CMK (cell line): ENCODE measurements around the gene CNFN.

Source experiments
- DNase-seq: peaks from one replicate; pipeline ENCODE4 v3.0.0-alpha.2; 2010; ENCODE audit warnings: low read depth

The CNFN gene, protein sequence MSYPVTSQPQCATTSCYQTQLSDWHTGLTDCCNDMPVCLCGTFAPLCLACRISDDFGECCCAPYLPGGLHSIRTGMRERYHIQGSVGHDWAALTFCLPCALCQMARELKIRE

DNA sequence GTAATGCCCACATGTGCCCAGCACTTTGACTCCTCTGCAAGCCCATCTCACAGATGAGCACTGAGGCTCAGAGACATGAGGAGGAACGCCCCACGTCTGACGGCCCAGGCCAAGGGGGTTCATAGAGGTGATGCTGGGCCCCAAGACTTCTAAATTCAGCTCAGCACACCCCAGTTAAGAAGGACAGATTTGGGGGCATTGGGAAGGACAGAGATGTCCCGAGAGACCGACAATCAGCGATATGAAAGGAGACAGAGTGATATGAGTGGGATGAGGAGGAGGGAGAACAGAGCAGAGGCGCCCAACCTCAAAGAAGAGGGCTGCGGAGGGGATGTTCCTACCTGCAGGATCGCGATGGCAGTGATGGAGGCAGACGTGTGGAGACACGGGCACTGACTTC is at the start of gene CNFN:
Gene CNFN (minus strand): TSS at position 399 of the 400 bp plus-strand sequence. CDS start 1,260 bp downstream, outside the sequence.
- DNase-seq = no peak

DNA sequence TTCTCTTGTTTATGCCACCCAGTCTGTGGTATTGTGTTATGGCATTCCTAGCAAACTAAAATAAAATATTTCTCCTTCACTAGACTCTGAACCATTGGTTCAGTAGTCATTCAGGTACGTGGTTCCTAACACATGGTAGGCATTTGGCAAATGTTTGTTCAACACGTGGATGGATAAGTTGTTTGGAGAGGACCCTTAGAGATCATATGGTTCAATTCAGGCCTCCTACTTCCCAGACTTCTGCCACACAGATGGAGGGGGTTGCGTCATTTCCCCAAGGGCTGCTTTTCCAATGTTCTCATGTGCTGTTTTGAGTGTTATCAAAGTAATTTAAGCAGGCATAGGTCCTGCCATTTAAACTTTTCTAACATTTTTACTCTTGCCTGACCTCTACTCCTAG is 45.9 kb upstream of the CNFN start:
- no peak for DNase-seq

DNA sequence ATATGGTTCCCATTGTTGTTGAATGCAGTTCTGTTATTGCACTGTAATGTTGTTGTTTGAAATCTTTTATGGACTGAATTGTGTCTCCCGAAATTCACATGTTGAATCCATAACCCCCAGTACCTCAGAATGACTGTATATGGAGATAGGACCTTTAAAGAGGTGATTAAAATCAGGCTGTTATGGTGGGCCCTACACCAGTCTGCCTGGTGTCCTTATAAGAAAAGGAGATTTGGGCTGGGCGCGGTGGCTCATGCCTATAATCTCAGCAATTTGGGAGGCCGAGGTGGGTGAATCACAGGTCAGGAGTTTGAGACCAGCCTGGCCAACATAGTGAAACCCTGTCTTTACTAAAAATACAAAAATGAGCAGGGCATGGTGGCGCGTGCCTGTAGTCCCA is 45.2 kb upstream of the CNFN start:
- no peak for DNase-seq

DNA sequence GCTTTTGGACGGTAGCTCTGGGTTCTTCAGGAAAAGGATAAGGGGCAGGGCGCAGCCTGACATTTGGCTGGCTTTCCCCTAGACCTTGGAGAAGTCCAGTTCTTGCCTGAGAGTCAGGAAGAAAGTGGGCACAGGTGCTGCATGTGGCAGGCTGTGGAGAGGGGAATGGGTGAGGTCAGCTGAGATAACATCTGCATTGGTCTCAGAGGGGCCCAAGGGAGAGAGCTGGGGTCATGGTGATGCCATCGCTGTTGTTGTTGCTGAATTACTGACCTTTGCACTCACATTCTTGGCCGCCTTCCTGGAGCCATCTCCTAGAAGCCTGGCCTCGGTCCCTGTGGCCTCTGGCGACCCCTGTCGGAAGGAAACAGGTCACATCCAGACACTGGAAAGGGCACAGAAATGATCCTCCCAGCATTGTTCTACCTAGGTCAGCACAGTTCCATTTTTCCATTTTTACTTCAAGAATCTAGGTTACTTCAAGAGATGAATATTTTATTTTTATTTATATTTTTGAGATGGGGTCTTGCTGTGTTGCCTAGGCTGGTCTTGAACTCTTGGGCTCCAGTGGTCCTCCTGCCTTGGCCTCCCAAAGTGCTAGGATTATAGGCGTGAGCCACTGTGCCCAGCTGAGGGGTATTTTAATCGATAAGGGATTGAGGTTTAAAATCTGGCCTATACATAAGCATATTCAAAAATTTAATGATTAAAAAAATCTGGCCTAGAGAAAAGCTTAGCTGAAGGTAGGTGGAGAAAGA is 43.6 kb upstream of the CNFN start:
- DNase-seq = no peak

DNA sequence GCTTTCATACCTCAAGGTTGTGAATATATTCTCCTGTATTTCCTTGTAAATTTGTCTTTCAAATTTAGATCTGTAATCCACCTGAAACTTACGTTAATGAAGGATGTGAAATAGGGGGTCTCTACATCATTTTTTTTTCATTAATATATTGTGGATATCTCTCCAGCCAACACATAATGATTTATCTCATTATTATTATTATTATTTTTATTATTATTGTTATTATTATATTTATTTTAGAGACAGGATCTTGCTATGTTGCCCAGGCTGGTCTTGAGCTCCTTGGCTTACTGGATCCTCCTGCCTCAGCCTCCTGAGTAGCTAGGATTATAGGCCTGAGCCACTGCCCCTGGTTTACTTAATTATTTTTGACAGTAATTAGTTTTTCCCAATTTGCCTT is 41.4 kb upstream of the CNFN start:
- DNase-seq = no peak

DNA sequence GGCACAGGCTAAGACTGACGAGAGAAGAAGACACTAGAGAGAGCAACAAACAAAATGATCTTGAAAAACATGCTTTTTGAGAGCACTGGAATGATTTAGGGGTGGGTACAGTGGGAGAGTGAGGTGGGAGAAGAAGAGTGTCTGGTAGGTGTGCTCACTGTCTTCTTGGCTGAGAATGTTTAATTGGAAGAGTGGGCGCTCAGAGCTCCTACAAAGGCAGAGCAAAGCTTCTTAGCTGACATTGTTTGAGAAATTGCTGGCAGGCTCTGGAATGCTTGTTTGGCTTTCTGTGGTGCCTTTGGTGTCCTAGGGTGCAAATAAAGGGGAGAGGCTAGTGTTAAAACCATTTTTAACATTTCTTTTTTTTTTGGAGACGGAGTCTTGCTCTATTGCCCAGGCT is 38.6 kb upstream of the CNFN start:
- DNase-seq = no peak

DNA sequence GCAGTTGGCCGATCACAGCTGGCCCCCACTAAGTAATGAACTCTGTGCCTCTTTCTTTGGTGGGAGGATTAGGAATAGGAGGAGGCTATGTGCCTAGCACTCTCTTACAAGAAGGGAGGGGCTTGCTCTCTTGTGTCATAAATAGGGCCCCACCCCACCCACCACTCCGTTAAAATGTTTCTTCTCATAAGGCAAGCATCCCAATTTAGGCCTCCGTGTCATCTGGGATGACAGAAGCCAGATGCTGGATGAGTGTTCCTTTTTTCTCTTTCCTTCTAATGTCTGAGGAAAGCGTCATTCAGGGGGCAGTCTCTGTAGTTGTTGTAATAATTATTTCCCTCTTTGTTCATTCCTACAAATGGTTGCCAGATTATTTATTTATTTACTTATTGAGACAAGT is 37.2 kb upstream of the CNFN start, which contains the start of gene LIPE:
Gene LIPE (minus strand): TSS at position 76 of the 400 bp plus-strand sequence. CDS start 239 bp downstream, outside the sequence.
- no peak for DNase-seq

DNA sequence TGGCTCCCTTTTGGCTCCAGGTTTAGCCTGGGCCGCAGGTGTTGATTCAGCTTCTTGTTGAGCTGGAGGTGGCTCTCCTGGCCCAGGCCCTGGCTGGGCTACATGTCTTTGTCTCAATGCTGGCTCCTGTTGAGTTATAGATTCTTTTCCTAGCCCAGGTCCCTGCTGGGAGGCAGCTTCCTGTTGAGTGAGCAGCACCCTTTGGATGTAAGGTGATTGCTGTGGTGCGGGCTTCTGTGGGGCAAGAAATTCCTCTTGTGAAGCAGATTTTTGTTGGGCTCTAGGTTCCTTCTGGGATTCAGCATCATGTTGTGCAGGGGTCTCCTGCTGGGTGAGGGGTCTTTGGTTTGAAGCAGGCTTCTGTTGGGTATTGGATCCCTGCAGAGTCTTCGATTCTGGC is 36.5 kb upstream of the CNFN start:
- DNase-seq = no peak

DNA sequence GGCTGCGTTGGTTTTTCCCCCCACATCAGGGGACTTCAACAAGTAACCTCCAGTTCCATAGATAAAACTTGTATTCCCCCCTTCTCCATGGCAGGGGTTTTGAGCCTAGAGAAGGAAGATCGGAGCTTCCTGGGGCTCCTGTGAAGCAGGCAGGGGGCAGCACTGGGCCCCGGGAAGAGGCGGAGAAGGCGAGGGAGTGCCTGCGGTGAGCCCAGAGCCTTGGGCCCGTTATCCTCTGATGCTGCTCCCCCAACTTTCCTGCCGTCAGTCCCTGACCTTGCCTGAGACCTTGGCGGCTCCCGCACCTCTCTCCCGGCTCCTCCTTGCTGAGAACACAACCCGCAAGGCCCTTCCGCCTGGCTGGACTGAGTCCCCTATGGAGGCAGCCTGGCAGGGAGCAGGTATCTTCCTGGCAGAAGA is 34.6 kb upstream of the CNFN start:
- DNase-seq = no peak

DNA sequence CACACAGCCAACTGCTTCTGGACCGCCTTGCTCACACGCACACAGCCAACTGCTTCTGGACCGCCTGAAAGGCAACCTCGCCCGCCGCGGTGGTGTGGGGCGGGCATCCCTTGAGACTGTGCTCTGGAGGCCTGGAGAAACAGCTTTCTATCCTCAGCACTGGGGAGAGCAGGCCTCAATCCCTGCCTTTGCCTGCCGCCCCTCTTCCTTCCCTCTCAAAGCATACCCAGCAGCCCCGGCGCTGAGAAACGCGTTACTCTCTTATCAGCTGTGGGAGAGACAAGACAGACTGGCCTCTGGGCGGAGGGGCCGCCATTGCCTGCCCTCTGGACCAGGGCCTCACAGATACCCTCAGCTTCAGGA is 34.2 kb upstream of the CNFN start:
- DNase-seq = no peak

DNA sequence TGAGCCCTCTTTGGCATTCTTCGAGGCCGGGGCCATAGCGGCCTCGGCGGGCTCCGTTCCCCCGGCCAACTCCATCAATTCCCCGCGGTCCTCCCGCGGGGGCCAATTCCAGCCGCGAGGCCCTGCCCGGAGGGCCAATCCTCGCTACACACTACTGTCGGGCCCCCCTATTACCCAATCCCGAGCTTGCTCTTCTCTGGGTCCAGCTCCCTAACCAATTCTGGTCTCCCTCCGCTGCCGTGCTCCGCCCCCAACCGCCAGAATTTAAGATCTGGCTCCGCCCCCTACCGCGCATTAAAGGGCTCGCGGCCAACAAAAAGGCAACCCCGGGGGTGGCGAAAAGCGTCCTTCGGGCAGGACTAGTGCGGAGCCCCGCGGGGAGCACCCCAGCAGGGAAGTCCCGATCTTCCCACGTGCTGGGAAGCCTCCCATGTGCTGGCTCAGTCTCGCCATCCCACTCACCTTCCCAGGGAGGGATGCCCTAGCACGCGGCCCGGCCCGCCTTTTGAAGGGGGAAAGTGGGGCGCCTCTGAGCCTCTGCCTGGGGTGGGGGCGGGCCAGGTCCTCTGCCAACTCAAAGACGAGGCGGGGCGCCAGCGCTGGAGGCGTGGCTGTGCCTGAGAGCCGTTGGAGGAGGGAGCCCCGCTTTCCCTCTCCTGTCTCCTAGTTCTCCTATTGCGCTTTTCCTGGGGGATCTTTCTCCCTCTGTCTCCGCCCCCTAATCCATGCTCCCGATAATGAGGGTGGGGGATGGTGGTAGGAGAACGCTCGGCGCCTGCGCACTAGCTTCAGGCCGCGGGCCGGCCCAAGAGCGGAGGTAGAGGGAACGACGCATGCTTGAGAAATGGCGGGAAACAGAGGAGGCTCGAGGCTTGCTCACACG is 33.6 kb upstream of the CNFN start:
- peak; percentile 48 for DNase-seq

DNA sequence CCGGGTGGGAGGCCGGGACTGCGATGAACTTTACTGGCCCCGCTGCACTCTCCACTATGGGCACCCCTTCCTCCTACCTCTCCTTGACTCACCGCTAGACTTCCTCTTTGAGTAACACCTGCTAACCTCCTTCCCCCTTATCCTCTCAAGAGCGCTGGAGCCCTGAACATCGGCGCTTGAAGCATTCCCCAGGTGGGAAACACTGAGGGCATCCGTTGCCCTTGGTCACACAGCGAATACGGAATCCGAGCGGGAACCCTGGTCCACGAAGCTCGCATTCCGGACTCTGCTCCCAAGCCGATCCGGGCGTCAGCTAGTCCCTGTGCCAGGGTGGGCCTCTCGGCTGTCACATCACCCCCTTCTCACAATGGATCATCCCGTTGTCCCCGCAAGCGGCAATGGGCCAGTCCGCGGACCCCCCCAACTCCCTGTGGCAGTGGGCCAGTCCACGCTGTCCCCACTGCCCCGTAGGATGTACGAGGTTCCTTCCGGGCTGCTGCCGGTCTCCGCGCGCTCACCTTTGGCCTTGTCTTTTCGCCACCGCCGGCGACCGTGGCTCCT is 32.9 kb upstream of the CNFN start:
- peak; percentile 53 for DNase-seq

DNA sequence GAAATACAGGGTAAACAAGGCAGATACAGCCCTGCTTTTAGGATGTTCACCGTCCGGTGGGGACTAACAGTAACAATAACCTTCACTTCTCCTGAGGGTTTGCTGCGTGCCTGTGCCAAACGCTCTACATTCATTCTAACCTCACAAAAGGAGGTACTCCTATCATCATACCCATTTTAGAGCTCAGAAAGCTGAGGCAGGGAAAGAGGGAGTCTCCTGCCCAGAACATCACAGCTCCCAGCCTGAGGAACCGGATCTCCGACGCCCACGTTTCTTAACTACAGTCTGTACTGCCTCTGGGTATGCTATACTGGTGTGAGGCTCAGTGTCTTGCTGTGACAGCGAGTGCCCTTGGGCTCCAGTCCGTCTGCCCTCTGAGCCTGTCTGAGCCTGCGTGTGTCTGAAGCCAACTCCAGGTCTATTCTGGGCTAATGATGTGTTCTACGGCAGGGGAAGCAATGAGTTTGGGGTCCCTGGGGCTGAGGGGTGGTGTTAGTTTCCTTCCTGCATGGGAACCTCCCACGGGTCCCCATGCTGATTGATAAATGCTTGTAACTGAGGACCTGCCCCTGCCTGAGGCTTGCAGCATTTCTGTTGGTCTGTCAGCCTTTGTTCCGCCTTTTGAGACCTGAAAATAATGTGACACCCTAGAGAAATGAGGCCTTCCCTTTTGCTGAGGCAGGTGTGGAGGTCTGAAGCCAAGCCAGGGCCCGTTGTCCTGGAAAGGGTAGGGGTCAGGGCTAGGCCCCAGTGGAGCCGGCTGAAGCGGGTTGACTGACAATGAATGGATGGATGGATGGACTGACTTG is 32.2 kb upstream of the CNFN start:
- no peak for DNase-seq

DNA sequence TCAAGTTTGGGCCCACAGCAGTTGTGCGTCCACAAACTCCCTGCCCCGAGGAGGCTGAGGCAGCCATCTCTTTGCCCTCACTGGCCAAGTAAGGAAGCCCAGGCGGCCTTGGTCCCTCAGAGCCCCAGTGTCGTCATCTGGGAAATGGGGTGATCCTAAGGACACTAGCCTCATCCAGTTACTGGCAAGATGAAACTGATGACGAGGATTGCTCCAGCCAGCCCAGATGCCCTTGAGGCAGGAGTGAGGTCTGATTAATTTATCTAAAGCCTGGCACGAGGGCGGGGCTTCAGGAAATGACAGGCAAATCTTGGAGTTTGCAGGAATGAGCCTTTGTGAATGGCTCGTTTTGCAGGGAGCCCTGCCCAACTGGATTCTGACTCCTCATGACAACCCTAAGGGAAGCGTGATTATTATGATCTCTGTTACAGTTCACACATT is 31.5 kb upstream of the CNFN start:
- DNase-seq = no peak

DNA sequence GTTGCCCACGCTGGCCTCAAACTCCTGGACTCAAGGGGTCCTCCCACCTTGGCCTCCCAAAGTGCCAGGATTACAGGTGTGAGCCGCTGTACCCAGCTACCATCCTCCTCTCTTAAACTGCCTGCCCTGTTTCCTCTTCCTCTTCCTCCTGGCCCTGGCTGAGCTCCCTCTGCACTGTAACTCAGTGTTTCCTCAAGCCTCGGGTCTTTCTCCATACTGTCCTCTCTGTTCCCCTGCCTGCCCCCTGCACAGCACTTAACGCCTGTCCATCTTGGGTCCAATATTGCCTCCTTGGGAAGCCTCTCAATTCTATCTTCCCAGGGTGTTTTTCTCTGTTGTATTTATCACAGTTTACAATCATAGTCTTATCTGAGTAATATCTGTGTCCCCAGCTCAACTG is 31.0 kb upstream of the CNFN start:
- no peak for DNase-seq

DNA sequence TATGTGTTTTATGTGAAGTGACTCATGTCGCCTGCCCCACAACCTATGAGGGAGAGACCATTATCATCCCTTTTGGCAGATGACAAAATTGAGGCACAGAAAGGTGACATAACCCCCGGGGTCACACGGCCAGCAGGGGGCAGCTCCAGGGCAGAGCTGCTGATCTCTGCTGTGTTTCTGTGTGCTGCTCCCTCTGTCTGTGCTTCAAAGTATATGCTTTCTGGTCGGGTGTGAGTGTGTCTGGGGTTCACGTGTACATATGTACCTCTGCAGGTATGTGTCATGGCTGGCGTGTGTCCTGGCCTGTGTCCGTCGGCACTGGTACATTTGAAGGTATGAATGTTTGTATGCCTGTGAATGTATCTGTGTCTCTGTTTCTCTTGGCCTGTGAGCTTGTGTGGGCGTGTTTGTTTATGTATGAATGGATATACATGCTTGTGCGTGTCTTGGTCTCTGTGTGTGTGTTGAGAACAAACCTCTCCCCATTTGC is 30.0 kb upstream of the CNFN start:
- peak; percentile 39 for DNase-seq

DNA sequence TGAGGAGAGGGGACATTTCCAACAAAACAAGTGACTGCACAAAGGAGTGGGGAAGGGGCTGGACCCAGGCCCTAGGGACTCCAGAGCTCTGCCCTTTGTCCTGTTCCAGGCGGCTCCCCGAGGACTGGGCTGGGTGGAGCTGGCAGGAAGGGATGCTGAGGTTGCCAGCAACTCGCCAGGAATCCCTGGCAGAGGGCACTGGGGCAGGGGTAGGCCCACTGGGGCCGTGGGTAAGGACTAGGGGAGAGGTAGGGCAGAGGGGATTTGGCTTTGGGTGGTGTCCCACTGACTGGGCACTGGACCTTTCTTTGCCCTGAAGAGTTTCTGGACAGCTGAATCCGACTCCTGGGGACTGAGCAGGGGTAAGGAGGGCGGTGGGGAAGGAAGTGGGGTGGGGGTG is 29.2 kb upstream of the CNFN start:
- DNase-seq = no peak

DNA sequence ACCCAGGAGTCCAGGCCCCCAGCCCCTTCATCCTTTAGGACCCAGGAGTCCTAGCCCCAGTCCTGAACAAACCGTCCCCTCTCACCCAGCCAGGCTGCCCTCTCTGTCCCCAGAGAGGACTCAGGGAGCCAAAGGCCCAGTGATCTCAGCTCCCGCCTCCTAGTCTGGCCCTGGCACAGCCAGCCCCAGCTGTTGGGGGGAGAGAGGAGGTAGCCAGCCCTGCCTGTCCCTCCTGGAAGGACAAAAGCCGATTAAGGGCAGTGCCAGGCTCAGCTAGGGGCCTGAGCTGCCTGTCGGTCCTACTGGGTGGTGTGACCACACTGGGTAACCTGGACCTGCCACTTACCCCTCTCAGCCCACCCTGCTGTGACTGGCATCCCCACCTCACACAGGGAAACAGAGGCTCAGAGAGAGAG is 22.6 kb upstream of the CNFN start:
- no peak for DNase-seq

DNA sequence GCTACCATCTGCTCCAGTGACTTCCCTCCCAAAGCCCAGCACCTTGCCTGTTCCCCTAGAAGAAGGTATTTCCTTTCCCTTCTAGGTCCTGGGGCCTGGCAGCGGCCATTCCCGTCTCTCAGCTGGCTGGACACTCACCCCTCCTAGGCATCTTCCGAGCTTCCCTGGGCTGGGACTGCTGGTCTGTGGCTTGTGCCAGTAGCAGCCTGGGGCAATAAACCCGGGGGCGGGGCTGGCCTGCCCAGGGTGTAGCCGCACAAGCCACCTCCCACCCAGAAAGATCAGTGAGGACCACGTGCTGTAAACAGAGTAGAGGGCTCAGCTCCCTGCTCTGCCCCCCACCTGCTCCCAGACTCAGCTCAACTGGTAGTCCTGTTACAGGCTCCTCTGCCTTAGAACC is 22.1 kb upstream of the CNFN start:
- no peak for DNase-seq

DNA sequence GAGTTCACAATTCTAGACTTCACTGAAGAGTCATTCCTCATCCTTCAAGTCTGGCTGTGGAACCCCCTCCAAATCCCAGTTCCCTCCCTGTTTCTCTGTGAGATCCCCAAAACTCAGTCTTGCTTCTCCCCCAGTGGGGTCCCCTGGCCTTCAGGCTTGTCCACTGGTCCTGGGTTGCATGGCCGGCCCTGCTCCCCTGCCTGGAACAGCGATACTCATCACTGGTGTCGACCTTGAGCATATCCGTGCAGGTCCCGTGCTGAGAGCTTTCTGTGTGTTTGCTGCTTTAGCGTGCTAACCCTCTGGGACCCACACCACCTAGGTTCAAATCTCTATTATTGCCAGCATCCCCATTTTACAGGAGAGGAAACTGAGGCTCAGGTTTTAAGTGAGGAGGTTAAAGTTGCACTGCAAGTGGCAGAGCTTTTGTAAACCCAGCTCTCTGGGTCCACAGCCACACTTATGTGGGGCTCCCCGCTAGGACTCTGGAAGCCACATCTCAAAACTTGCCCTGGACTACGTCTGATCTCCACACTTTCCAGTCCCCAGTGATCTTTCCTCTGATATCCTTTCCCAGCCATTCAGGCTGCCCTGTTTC is 21.6 kb upstream of the CNFN start:
- no peak for DNase-seq

DNA sequence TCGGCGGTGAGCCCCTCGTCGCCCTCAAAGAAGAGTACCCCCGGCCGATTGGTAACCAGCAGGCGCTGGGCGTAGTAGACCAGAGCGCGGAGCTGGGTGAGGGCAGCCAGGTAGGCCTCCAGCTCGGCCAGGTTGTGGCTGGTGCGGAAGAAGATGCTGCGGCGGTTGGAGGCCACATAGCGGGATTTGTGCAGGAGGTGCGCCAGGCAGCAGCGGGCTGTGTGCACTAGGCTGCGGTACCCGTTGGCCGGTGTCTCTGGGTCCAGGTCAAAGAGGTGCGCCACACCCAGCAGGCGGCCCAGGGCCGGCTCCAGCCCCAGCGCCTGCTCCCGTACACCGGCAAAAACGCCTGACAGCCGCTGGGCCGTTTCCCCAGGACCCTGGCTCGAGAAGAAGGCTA is 20.3 kb upstream of the CNFN start:
- DNase-seq = no peak
